Amniotic epithelial cell (primary cell): ENCODE results near the gene MC2R.

Experiments used
- DNase-seq: peaks from one replicate; pipeline ENCODE4 v3.0.0-alpha.2; 2010; ENCODE audit warnings: low read depth

Gene MC2R

DNA sequence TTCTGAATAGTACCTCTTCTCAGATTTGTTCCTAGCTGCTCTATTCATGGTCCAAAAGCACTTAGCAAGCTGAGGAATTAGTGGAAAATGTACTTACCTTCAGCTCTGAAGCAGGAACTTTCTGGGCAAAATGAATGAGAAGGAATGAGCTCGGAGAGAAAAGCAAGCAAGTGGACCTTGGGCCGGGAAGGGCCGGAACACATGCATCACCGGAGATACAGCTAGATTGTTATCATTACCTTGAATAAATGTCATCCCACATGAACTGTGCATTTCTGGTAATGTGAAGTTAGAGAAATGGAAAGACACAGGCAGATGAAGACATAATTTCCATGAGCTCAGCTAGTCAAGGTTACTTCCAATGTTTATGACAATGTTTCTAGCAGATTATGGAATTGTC lies at the start of gene MC2R:
MC2R (minus strand) TSS at position 146 of the 400 bp plus-strand sequence. CDS start 30,018 bp downstream, outside the sequence.
- no peak for DNase-seq

DNA sequence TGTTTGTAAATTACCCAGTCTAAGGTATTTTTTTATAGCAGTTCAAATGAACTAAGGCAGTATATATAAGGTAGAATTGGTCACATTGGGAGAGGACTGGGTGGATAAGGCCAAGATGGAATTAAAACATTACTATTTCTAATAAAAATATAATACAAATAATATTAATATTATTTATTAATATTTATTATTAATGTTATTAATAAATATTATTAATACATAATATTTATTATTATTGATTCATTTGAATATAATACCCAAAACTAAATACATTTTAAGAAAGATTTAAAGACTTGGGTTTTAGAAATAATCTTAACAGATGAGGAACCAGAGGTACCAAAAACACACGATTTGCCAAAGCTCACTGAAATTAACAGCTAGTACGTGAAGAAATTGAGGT lies 30.5 kb upstream of the MC2R start:
- DNase-seq = no peak

DNA sequence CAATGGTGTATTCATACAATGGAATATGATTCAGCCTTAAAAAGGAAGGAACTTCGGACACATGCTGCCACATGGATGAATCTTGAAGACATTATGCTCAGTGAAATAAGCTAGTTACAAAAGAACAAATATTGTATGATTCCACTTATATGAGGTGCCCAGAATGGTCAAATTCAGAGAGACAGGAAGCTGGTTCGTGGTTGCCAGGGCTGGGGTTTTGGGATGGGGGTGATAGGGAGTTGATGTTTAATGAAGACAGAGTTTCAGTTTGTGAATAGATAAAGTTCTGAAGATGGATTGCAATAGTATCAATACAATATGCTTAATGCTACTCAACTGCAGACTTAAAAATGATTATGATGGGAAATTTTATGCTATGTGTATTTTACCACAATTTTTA lies 28.0 kb upstream of the MC2R start:
- DNase-seq = no peak

DNA sequence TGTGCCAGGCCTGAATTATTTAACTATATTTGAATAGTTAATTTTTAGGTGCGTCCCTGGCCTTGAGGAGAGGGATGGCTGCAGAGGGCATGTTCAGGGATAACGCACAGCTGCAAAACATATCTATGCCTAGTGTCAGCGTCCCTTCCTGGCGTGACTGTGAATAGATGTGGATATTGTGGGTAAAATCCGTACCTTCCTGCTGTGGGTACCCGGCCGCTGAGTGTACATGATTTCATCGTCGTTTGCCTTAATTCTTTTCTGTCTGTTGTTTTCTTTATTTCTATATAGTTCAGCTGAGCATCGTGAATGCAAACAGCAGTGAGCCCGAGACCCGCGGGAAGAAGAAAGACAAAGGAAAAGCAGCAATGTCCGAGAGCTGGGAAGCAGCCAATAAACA lies 25.0 kb upstream of the MC2R start:
- DNase-seq = no peak

DNA sequence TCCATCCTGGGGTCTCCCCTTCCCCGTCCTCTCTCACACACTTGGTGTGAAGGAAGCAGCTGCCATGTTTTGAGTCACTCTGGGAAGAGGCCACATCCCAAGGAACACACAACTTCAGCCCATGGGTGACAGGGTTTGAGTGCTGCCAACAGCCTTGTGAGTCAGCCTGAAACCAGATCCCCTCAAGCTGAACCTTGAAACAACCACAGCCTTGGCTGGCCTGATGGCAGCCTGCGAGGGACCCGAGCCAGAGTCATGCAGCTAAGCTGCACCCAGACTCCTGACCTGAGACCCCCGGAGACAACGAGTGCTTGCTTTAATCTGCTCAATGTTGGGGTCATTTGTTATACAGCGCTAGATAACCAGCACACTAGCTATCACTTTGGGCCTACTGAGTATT lies 19.3 kb upstream of the MC2R start:
- DNase-seq = no peak

DNA sequence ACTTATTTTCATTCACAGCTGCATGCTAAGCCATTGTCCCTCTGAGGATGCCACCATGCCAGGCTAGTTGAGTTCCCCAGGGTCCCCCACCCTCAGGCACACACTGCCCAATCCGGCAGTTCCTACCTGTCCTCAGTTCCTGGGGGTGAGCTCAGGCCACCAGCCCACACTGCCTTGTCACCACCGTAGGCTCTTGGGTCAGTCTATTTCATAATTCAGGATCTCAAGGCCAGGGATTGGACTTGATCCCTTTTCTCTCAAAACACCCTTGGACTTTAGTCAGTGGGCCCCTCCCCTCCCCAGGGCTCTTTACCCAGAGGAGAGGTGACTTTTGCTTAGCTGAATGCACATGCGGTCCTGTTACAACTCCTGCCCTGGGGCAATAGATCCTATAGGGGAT lies 18.7 kb upstream of the MC2R start:
- DNase-seq = no peak

DNA sequence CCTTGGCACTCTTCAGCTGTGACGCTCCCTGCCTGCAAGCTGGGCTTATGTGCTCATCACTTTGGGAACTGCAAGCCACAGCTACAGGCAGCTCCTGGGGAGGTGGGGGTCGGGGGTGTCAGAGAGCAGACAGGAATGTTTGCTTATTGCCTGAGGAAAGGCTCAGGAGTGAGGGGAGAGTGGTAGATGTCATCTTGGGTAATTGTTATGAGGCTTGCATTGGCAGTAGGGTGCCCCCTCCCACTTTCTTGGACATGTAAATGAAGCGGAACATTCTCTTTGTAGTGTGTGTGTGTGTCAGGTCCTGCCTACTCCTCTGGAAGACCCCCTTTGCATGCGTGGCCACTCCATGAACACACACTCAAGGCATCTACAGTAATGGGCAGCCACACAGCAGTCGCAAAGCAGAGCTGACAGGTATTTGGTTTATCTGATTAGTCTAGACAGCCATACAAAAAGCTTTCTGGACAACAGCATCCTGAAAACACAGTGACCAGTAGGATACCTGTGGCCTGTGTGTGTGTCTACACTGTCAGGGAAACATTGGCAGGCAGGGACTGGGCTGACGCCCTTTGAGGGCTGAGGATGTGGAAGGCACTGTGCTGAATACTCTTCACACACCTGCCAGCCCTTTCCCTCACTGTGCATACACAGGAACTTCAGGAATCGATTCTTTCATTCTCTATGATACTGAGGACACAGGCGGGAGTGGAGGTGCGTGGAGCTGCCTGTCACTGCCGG lies 17.1 kb upstream of the MC2R start:
- no peak for DNase-seq

DNA sequence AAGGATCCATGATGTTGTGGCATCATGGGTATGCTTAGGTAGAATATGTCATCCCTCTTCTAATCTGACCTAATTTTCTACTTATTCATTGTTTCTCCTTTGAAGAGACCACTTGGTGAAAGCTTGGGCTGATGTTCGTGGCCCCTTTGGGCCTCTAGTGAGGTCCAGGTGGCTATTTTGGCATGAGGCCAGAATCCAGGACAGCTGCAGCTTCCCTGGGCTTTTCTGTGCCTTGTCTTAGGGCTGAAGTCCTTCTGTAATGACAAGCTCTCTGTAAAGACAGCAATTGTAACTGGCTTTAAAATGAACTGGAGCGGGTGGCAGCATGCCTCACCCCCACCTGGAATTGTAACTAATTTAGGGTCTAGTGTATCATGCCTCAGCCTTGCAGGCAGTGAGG lies 15.6 kb upstream of the MC2R start:
- DNase-seq = no peak

DNA sequence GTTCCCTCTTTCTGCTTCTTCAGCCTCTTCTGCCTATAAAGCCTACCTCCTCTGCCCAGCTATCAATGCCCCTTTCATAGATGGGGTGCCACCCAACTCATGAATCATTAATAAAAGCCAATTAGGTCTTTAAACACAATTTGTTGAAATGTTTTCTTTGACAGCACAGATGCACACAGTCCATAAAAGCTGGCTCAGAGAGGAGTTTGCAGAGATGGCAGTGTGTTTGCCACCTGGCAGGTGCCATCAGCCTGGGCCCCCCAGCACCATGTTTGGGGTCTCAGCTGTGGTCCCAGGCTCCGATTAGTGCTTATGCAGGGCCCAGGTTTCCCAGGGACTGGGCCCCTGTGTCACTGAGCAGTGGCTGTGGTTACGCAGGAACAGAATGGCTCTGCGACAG lies 7.9 kb upstream of the MC2R start:
- DNase-seq = no peak

DNA sequence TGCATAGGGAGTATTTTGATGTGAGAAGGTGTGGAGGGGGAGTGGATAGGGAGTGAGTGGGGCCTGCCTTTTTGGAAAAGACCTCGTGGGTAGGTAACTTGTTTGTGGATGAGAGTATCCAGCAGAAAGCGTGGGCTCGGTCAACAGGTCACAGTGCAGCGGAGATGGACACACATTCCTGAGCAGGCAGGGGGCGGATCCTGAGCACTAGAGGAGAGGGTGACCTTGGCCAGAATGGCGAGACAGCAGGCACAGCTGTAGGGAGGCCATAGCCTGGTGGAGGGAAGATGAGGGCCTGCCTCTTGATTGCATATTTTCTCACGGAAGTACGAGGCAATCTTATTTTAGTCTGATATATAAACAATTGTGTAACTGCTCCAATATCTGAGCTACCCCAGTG lies 3.6 kb upstream of the MC2R start:
- no peak for DNase-seq

DNA sequence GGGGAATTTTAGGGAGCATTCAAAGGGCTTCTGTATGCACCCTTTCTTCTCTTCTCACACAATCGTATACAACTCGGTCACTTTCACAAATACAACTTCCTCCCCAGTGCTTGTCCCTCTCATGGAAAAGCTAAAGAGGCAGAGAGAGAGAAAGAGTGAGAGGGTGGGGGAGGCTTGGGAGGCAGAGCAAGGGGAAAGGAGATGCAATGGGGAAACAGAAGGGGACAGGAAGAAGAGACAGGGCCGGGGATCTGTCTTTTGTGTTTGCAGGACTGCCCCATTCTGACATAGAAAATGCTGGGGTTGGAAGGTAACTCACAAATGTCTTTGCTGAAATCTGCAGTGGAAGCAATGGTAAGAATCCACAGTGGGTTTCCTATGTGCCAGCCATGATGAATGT lies 2.1 kb upstream of the MC2R start:
- no peak for DNase-seq

DNA sequence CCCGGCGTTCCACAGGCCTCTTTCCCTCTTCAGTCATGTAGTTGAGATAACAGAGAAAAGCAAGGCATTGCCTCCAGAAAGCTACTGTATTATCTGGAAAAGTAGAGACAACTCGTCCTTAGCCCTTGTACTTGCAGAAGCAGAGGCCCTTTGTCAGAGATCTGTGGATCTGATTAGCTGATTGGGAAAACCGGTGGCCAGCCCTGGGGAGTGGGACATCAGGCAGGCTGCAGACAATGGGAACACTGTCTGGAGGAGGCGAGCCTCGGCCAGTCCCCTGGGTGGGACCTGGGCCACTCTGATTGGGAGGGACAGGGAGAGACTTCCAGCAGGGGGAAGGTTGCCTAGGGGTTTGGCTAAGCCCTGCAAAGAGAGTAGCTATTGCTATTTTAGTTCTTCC lies 1.2 kb upstream of the MC2R start:
- DNase-seq = no peak

DNA sequence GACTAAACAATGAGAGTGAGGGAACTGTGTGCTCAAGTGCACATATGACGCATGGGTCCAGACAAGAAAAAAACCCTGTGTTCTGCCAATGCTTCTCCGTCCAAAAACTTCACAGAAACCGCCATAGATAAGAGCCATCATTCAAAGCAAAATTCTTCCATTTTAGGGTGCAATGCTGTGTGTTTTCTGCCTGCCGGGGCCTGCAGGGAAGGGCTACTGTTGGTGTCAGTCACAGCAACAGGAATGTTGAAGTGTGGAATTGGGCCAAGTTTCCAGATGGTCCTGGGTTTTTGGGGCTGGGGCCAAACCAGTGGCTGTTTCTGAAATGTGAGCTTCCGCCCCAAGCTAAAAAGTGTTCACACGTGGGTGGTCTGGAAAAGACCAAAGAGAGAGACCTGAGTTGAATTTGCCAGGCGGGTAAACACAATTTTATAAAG lies 677 bp upstream of the MC2R start:
- DNase-seq = no peak

DNA sequence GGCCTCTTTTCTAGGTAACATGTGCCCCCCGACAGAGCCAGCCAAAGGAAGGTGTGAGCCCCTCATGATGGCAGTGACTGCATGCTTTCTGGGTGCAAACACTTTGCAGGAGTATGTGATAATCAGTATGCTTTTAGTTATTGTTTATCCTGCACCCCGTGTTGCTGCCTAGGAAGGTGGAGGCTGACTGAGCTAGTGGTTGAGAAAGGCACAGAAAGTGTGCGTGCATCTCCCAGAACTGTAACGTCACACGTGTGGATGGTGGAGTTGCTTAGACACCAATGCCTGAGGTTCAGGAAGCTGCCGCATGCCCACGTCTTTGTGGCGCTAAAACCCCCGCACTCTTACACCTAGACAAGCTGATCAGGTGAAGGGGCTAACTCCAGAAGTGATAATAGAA lies 580 bp downstream of the MC2R start:
- no peak for DNase-seq

DNA sequence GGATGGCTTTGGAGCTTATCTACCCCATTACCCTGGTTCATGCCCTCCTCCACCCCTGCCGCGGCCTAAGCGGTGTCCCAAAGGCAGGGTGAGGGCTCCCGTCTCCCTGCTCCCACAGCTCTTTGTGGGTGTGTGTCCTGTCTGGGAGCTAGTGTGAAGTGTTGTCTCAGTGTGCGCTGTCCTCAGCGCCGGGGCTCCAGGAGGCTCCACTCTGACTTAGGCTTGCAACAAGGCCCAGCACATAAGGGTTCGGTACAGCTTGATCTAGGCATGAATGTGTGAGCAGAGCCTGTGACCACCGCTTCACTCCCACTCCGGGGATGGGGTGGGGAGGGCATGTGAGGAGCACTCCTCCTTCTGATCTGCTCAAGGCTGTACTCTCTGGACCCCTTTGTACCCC lies 1.2 kb downstream of the MC2R start:
- DNase-seq = no peak

DNA sequence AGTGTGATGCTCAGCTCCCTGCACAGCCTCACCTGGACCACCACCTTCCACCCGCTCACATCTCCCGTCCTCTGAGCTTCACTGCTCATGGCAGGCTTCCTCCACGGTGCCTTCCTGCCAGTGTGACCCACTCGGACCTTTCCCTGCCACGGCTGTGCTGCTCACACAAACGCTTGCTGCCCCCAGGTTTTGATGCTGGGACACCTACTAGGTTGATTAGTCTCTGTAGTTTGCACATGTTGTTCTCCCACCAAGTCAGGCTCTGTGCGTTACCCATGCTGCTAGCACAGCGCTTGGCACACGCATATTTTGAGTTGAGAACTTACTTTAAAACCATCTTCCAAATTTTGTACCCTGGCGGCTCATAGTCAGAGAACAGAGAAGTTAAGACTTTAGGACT lies 2.1 kb downstream of the MC2R start:
- no peak for DNase-seq

DNA sequence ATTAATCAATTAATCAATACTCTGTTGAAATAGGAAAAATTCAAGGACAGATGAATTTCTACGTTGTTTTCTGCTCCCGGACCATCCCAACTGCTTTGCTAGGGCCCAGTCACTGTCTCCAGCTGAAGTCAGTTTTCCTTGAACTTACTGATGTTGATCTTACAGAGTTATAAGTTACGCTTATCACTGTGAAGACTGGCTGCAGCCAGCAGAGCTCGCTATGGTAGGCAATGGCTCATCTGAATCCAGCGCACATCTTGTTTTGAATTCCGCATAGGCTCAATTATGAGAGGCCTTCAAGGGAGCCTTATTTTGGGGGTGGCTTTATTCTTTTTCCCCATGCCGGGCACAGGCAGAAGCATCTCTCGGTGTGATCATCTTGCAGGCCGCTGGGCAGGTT lies 2.7 kb downstream of the MC2R start:
- DNase-seq = no peak

DNA sequence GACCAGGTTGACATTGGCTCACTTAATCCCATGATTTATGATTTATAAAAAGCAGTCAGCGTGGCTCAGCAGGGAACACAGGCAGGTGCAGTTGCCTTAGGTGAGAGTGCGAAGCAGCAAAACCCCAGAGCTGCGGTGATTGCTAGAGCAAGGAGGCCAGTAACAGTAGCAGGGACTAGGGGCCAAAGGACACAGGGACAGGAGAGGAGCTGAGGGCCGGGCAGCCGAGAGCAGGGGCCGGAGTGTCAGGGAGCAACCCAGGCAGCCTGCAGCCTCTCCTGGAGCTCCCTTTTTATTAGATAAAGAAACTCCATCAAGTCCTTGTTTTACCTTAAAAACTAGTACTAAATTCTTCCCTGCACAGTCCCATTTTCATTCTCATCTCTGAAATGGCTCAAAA lies 4.3 kb downstream of the MC2R start:
- DNase-seq = no peak

DNA sequence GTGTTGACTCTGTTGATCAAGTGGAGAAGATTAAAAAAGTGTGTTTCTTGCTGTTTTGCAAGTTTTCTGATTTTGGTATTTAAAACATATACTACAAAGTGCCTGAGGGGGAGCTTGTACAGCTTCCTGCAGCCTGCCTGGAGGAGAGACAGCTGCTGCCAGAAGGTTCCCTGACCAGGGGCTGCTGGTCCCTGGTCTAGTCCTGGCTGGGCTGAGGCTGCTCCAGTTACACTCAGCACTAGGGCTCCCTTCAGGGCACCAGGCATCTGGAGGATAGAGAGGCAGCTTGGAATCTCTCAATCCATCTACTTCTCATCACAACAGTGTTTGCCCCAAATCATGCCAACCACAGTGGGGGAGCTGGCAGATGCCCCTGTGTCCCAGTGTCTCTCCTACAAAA lies 4.8 kb downstream of the MC2R start:
- DNase-seq = no peak

DNA sequence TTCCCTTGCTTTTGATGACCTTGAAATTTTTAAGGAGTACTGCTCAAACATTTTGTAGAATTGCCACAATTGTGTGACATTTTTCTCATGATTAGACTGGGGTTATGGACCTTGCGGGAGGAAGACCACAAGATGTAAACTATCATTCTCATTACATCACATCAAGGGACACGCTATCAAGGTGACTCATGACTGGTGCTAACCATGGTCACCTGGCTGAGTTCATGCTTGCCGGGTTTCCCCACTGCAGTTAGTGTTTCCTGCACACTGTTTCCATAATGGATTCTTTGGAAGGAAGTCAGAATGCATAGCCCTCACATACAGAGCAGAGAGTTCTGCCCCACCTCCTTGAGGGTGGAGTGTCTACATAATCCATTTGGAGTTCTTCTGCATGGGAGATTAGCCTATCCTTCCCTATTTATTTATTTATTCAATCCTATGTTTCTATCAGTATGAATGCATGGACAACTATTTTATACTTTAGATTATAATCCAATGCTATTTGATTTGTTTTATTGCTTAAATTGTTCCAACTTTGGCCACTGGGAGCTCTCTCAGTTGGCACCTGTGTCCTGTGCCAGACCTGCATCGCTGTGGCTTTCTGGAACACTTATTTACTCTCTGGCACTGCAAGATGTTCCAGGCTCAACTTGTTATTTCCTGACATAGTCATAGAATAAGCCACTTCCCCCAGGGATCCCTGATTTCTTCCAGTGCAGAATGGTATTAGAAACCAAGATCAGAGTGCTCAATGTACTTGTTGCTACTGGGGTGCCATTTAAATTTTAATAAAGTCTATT lies 6.0 kb downstream of the MC2R start:
- no peak for DNase-seq

DNA sequence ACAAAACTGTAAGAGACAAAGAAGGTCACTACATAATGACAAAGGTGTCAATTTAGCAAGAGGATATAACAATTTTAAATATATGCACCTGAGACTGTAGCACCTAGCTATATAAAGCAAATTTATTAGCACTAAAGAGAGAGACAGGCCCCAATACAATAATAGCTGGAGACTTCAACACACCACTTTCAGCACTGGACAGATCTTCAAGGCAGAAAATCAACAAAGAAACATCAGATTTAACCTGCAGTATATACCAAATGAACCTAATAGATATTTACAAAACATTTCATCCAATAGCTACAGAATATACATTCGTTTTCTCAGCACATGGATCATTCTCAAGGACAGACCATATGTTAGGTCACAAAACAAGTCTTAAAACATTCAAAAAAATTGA lies 14.7 kb downstream of the MC2R start:
- DNase-seq = no peak

DNA sequence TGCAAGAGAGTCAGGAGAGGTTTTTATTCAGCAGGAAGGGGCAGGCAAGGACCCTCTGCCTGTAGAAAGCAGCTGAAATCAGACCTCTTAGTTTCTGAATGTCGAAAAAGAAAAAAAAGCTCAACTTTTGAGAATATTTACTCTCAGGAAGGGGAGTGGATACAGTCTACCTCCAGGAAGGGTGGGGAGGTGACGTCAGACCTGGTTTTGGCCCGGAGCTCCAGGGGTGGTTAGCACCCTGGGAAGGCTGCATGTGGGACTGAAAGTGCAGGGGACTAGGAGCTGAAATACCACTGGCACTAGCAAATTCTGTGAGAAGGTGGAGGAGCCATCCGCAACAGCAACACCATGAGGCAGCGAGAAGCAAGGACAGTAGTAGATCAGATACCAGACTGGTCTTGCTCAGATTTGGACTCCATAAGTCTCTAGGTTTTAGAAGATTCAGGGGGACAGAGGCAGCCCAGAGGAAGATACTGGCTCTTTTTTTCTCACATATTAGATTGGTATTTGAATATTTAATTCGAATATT lies 19.8 kb downstream of the MC2R start:
- DNase-seq = no peak

DNA sequence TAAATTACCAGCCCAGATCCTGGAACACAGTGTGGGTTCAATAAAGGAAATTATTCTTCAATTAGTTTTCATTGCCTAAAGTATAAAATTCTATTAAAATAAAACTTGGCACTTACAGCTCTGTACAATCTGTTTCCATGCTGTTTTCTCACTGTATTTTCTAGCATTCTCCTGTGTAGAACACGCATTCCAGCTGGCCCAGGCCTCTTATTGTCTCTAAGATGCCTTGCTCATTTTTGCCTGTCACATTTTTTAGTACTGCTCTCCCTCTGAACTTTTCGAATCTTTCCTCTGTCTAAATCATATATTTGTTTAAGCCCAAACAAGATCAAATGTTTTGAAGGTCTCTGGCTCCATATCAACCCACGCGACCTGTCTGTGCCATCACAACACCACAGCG lies 20.8 kb downstream of the MC2R start:
- DNase-seq = no peak

DNA sequence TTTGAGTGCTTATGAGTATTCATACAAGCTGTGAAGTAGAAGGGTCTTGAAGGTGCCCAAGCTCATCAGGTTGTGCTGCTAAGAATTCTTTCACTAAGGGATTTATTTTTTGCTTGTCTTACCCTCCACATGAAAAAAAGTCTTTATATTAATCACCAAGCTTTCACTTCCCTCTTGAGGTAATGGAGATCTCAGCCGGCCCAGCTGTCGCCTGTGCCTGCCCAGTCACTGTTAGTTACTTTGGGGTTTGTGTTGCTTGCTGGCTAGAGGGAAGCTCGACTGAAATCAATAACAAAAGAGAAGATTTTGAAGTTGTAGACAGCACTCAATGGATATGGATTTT lies 21.9 kb downstream of the MC2R start:
- DNase-seq = no peak
